Activated naive CD8-positive, alpha-beta T cell treated with anti-CD3 and anti-CD28 coated beads, Interleukin-2, amount 50 U/mL, for 24 hours (primary cell): ENCODE results near the gene FAM170B.

Experiments
- ATAC-seq: fragments of 150-1000 bp; cut with Tn5 transposase; one replicate; pipeline ENCODE4 v1.10.0; 2021
- DNase-seq: peaks from one replicate; pipeline ENCODE4 v3.0.0; 2021
- H3K27ac Mint-ChIP-seq: one replicate; pipeline ENCODE4 v1.8.0; 2021; ENCODE audit warnings: mild to moderate bottlenecking, mixed read lengths
- H3K27me3 Mint-ChIP-seq: one replicate; pipeline ENCODE4 v1.8.0; 2021; ENCODE audit warnings: mixed read lengths
- H3K36me3 Mint-ChIP-seq: one replicate; pipeline ENCODE4 v1.8.0; 2021; ENCODE audit warnings: low read depth, mixed read lengths
- H3K4me1 Mint-ChIP-seq: one replicate; pipeline ENCODE4 v1.8.0; 2021; ENCODE audit warnings: mixed read lengths
- H3K4me3 Mint-ChIP-seq: one replicate; pipeline ENCODE4 v1.8.0; 2021; ENCODE audit warnings: mild to moderate bottlenecking, moderate library complexity, mixed read lengths
- H3K9me3 Mint-ChIP-seq: one replicate; pipeline ENCODE4 v1.8.0; 2021; ENCODE audit warnings: mixed read lengths

The FAM170B gene

DNA sequence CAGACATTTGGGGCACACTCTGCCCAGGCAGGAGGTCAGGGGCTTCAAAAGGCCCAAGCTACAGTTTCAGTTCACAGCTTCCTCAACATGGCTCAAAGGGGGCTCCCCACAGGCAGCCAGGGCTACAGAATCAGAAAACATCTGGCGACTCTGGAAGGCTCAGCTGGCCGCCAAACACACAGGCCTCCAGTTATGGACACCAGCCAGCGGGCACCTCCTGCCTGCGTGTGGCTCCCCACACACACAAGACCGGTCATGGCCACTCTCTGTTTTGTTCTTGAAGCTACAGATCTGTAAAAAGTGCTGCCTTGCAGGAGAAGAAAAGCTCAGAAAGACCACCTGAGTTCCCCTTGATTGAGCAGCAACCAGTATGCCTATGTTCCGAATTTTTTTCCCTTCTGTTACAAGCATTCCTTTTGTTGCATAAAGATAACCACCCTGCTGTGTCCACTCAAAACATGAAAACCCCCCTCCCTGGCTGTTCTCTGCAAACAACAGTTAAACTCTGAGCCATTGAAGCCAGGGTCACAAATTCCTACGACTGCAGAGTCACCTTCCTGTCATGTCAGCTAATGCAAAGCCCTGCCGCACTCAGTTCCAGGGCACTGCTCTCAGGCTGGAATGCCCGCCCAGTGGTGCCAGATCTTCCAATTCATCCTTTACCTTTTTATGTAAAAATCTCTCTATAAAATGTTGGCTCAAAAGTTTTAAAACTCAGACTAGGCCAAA lies 52.1 kb downstream of the FAM170B start:
- no peak for DNase-seq
- no peak for ATAC-seq

More for the DNA sequence above, 52.1 kb downstream of the FAM170B start:
- Mint-ChIP-seq H3K9me3 (peaks cover 5% of the 10 kb centered on the region), H3K4me3 (no peak overlapping the region), H3K4me1 (peaks cover 31% of the 10 kb centered on the region), H3K36me3 (peaks cover 2% of the 10 kb centered on the region), H3K27me3 (peaks cover 11% of the 10 kb centered on the region), H3K27ac (no peak overlapping the region)
